ENCODE data around the gene TNKS1BP1.

Gene TNKS1BP1

DNA sequence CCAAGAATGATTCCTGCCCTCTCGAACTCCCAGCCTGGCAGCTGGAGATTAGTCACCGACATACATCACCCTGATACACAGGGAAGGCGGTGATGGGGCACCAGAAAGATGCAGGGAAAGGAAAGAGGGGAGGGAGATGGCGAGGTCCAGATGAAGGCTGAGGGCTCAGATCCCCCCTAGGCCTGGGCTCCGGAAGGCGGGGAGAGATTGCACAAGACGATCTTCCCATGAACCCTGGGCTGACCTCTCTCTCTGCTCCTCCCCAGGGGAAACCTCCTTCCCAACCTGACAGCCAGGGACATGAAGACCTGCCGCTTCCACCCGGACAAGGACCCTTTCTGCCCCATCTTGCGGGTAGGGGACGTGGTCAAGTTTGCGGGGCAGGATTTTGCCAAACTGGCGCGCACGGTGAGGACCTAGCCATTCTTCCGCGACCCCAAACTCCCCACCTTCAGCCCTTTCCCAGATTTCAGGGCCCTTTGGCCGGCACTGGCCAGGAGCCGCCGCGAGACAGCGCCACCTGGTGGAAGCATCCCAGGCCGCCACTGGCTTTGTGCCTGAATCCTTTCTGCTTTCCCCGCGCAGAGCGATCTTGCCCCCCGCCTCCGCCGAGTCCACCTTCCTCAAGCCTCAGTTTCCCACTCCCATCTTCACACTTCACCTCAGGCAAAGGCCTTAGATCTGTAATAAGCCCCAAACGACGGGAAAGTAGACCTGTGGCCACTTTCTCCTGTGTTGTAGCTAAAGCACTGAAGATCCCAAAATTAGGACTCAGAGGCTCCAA is 24.9 kb upstream of the TNKS1BP1 start:
- Histone ChIP-seq H3K4me2 (ENCODE audit: low read length) (no peak overlapping the region), H3K79me2 (ENCODE audit: insufficient read depth, low read length) (no peaks in the 10 kb centered on the region), H3K36me3 (ENCODE audit: insufficient read depth, low read length) (no peaks in the 10 kb centered on the region), H3K9ac (ENCODE audit: low read length) (no peak overlapping the region), H3K9me3 (ENCODE audit: low read length) (peaks cover 5% of the 10 kb centered on the region; the same call in 1 of the 2 replicates), H3K9me2 (ENCODE audit: low read depth, low read length) (no peaks in the 10 kb centered on the region), H3K4me1 (ENCODE audit: insufficient read depth, low read length, severe bottlenecking) (no peaks in the 10 kb centered on the region), H3K4me3 (ENCODE audit: low read depth, low read length, poor library complexity, severe bottlenecking) (no peak overlapping the region), H2AFZ (ENCODE audit: low read length) (no peak overlapping the region), H4K20me1 (ENCODE audit: insufficient read depth, low read length) (no peaks in the 10 kb centered on the region), H3F3A (ENCODE audit: insufficient read depth, low read length) (no peaks in the 10 kb centered on the region), H3K27me3 (ENCODE audit: insufficient read depth, low read length) (no peaks in the 10 kb centered on the region; the same call in 1 of the 2 replicates), H3K27ac (ENCODE audit: low read depth, low read length, poor library complexity, severe bottlenecking) (no peak overlapping the region)
- no peak for TF ChIP-seq EZH2 (IDR thresholded peaks at IDR 0.05; ENCODE audit: borderline replicate concordance, low read length)
- TF ChIP-seq, protein P1, sequence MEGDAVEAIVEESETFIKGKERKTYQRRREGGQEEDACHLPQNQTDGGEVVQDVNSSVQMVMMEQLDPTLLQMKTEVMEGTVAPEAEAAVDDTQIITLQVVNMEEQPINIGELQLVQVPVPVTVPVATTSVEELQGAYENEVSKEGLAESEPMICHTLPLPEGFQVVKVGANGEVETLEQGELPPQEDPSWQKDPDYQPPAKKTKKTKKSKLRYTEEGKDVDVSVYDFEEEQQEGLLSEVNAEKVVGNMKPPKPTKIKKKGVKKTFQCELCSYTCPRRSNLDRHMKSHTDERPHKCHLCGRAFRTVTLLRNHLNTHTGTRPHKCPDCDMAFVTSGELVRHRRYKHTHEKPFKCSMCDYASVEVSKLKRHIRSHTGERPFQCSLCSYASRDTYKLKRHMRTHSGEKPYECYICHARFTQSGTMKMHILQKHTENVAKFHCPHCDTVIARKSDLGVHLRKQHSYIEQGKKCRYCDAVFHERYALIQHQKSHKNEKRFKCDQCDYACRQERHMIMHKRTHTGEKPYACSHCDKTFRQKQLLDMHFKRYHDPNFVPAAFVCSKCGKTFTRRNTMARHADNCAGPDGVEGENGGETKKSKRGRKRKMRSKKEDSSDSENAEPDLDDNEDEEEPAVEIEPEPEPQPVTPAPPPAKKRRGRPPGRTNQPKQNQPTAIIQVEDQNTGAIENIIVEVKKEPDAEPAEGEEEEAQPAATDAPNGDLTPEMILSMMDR (IDR thresholded peaks at IDR 0.05; ENCODE audit: low read length): peak; percentile 77

DNA sequence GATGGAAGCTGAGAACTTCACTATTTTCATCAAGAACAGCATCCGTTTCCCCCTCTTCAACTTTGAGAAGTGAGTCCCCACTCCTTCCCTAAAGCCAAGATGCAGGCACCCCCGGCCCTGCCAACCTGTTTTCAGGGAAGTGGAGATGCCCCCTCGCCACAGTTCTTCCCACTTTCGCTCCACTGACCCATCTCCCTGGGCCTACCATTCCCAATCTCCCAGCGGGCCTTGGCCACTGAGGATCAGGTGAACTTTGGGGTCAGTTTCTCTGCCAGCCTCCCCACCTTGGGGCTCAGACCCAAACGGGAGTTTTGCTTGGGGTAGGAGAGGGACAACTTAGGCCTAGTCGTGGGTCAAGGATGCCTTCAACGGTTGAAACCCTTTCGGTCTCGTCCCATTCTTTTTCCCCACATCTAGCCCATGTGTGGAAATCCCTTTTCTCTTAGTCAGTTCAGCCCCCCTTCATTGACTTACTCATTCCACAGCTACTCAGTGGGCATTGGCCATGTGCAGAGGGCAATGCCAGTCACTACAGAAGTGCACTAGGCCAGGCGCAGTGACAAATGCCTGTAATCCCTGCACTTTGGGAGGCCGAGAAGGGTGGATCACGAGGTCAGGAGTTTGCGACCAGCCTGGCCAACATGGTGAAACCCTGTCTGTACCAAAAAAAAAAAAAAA is 24.0 kb upstream of the TNKS1BP1 start:
- no peaks in the 10 kb centered on the region for H3K4me1 ChIP-seq (ENCODE audit: insufficient read depth, low read length, severe bottlenecking)
- H3K9me3 ChIP-seq (ENCODE audit: low read length): peaks cover 5% of the 10 kb centered on the region; the same call in 1 of the 2 replicates
- no peaks in the 10 kb centered on the region for H3F3A ChIP-seq (ENCODE audit: insufficient read depth, low read length)
- no peaks in the 10 kb centered on the region for H3K9me2 ChIP-seq (ENCODE audit: low read depth, low read length)
- TF ChIP-seq EZH2 (IDR thresholded peaks at IDR 0.05; ENCODE audit: borderline replicate concordance, low read length): no peak
- TF ChIP-seq, protein P1 (IDR thresholded peaks at IDR 0.05; ENCODE audit: low read length): no peak
- H3K4me3 ChIP-seq (ENCODE audit: low read depth, low read length, poor library complexity, severe bottlenecking): no peak overlapping the region
- no peaks in the 10 kb centered on the region for H3K36me3 ChIP-seq (ENCODE audit: insufficient read depth, low read length)
- no peaks in the 10 kb centered on the region for H3K79me2 ChIP-seq (ENCODE audit: insufficient read depth, low read length)
- H3K27me3 ChIP-seq (ENCODE audit: insufficient read depth, low read length): no peaks in the 10 kb centered on the region; the same call in 1 of the 2 replicates
- no peaks in the 10 kb centered on the region for H4K20me1 ChIP-seq (ENCODE audit: insufficient read depth, low read length)
- H3K27ac ChIP-seq (ENCODE audit: low read depth, low read length, poor library complexity, severe bottlenecking): no peak overlapping the region
- no peak overlapping the region for H2AFZ ChIP-seq (ENCODE audit: low read length)
- H3K9ac ChIP-seq (ENCODE audit: low read length): no peak overlapping the region
- no peak overlapping the region for H3K4me2 ChIP-seq (ENCODE audit: low read length)

DNA sequence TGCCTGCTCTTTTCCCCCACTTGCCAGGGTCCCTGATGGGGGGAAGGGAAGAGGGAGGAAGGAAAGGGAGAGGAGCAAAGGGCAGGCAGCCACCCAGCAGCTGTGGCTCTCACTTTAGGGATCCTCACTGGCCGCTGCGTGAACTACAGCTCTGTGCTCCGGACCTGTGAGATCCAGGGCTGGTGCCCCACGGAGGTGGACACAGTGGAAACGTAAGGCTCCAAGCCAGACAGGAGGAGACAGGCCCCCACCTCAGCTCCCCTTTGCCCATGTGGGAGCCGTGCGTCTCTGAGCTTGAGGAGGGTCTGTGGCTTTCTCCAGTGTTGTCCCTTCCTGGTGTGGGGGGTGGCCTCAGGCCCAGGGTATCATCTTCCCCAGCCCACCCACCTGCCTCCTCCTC is 23.3 kb upstream of the TNKS1BP1 start:
- no peak overlapping the region for H3K4me2 ChIP-seq (ENCODE audit: low read length)
- no peaks in the 10 kb centered on the region; the same call in 1 of the 2 replicates for H3K27me3 ChIP-seq (ENCODE audit: insufficient read depth, low read length)

More for the DNA sequence above, 23.3 kb upstream of the TNKS1BP1 start:
- H3K79me2 ChIP-seq (ENCODE audit: insufficient read depth, low read length): no peaks in the 10 kb centered on the region
- no peaks in the 10 kb centered on the region for H4K20me1 ChIP-seq (ENCODE audit: insufficient read depth, low read length)
- no peaks in the 10 kb centered on the region for H3K9me2 ChIP-seq (ENCODE audit: low read depth, low read length)
- H3F3A ChIP-seq (ENCODE audit: insufficient read depth, low read length): no peaks in the 10 kb centered on the region
- H2AFZ ChIP-seq (ENCODE audit: low read length): no peak overlapping the region
- no peaks in the 10 kb centered on the region for H3K4me1 ChIP-seq (ENCODE audit: insufficient read depth, low read length, severe bottlenecking)
- no peak overlapping the region for H3K27ac ChIP-seq (ENCODE audit: low read depth, low read length, poor library complexity, severe bottlenecking)
- peaks cover 5% of the 10 kb centered on the region; the same call in 1 of the 2 replicates for H3K9me3 ChIP-seq (ENCODE audit: low read length)
- H3K36me3 ChIP-seq (ENCODE audit: insufficient read depth, low read length): no peaks in the 10 kb centered on the region
- H3K9ac ChIP-seq (ENCODE audit: low read length): no peak overlapping the region
- no peak for TF ChIP-seq EZH2 (IDR thresholded peaks at IDR 0.05; ENCODE audit: borderline replicate concordance, low read length)
- H3K4me3 ChIP-seq (ENCODE audit: low read depth, low read length, poor library complexity, severe bottlenecking): no peak overlapping the region

Measured in OCI-LY1 (cell line).